SK-N-SH (cell line): ENCODE data around the gene PEX10.

Experiments used
- CHD2 ChIP-seq: fragments of 150-350 bp; IDR thresholded peaks from 2 replicates; pipeline ENCODE4 v1.6.1; 2018; ENCODE audit warnings: low read length; ENCODE audit not compliant: partially characterized antibody
- CTCF ChIP-seq: fragments of 200-600 bp; sonication (generic); IDR thresholded peaks from 2 replicates; pipeline ENCODE4 v1.6.1; 2017; ENCODE audit warnings: antibody characterized with exemption, mild to moderate bottlenecking, moderate library complexity
- EP300 ChIP-seq, 2 experiments: IDR thresholded peaks; 2 replicates each; pipeline versions ENCODE4 v1.4.0 to v1.6.1; 2012; ENCODE audit warnings: borderline replicate concordance in 1 of 2, low read depth in 1 of 2, low read length in 1 of 2
- EZH2phosphoT487 ChIP-seq: fragments of 200-600 bp; sonication (generic); IDR thresholded peaks from 2 replicates; pipeline ENCODE4 v1.6.1; 2017; ENCODE audit warnings: low read depth, mixed run types, mild to moderate bottlenecking, antibody characterized with exemption, moderate library complexity, borderline replicate concordance
- FOXJ3 ChIP-seq: sonication (generic); formaldehyde crosslinking; IDR thresholded peaks from 2 replicates; pipeline ENCODE4 v1.5.1; 2020; ENCODE audit warnings: mild to moderate bottlenecking, missing genetic modification reagents
- IRF3 ChIP-seq: fragments of 150-350 bp; IDR thresholded peaks from 2 replicates; pipeline ENCODE4 v1.6.1; 2016; ENCODE audit warnings: mild to moderate bottlenecking, low read depth, low read length
- MEF2A ChIP-seq: IDR thresholded peaks from 2 replicates; pipeline ENCODE4 v1.4.0; 2012; ENCODE audit warnings: low read depth, borderline replicate concordance
- NRF1 ChIP-seq: IDR thresholded peaks from 2 replicates; pipeline ENCODE4 v1.6.1; 2012; ENCODE audit warnings: low read depth, mild to moderate bottlenecking, low read length
- POLR2AphosphoS5 ChIP-seq: IDR thresholded peaks from 2 replicates; pipeline ENCODE4 v1.6.1; 2012; ENCODE audit warnings: low read depth, low read length
- RAD21 ChIP-seq: IDR thresholded peaks from 2 replicates; pipeline ENCODE4 v1.6.1; 2012; ENCODE audit warnings: mild to moderate bottlenecking, low read length
- REST ChIP-seq: IDR thresholded peaks from 2 replicates; pipeline ENCODE4 v1.6.1; 2012; ENCODE audit warnings: mild to moderate bottlenecking, low read depth, low read length, moderate library complexity
- TAF1 ChIP-seq: IDR thresholded peaks from 2 replicates; pipeline ENCODE4 v1.6.1; 2012; ENCODE audit warnings: low read depth, mild to moderate bottlenecking, low read length, moderate library complexity, borderline replicate concordance
- TCF12 ChIP-seq: IDR thresholded peaks from 2 replicates; pipeline ENCODE4 v1.4.0; 2012
- TF ChIP-seq, protein P1 (sequence below): IDR thresholded peaks from 2 replicates; pipeline ENCODE4; 2012

DNA sequence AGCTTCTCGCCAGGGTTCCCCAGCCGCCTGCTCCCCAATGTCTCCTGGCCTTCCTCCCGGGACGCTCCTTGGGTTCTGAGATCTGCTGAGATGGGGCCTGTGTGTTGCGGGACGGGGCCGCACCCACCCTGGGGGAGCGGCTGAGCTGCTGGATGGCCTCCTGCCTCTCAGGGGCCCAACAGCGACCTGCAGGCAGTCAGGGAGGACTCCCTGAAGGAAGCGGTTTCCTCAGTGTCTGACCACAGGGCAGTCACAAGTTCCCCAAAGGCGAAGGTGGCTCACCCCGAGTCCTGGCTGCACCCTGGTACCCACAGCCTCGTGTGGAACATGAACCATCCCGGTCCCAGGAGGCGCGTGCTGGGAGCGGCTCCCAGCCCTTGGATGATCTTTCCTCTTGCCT, 45.1 kb upstream of the PEX10 start:
- TF ChIP-seq EZH2phosphoT487 (no peak), RAD21 (no peak), CHD2 (no peak), REST (no peak), POLR2AphosphoS5 (no peak), CTCF (no peak), IRF3 (no peak), TAF1 (no peak), MEF2A (no peak), FOXJ3 (CRISPR knock-in tag) (no peak), EP300 (IDR thresholded peaks at IDR 0.05; ENCODE audit: borderline replicate concordance in 1 of 2, low read depth in 1 of 2, low read length in 1 of 2) (no peak), TCF12 (no peak), NRF1 (no peak)
- TF ChIP-seq, protein P1, sequence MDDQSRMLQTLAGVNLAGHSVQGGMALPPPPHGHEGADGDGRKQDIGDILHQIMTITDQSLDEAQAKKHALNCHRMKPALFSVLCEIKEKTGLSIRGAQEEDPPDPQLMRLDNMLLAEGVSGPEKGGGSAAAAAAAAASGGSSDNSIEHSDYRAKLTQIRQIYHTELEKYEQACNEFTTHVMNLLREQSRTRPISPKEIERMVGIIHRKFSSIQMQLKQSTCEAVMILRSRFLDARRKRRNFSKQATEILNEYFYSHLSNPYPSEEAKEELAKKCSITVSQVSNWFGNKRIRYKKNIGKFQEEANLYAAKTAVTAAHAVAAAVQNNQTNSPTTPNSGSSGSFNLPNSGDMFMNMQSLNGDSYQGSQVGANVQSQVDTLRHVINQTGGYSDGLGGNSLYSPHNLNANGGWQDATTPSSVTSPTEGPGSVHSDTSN: no peak
